Measurements from ENCODE around the gene SH3GLB2. TPM values are rescaled to one million over a fixed set of nuclear protein-coding genes. Genes with fewer than 3 reads are reported as not detected.

SH3GLB2 gene
- total RNA-seq, 1 experiment from 2014 or later: 52.7 TPM

GRCh38 chr9:129001504-129002325 lies 26.4 kb downstream of the SH3GLB2 start:
- CTCF ChIA-PET: no interaction called here
- peaks cover 80% of the 10 kb centered on the region for H3K36me3 ChIP-seq (ENCODE audit: insufficient read depth, low read length, poor library complexity, severe bottlenecking)
- no peaks in the 10 kb centered on the region for H3K4me1 ChIP-seq (ENCODE audit: insufficient read depth, low read length, poor library complexity, severe bottlenecking)
- H3K27ac ChIP-seq (ENCODE audit: low read depth, low read length, poor library complexity, severe bottlenecking): no peak overlapping the region
- TF ChIP-seq, protein P1, sequence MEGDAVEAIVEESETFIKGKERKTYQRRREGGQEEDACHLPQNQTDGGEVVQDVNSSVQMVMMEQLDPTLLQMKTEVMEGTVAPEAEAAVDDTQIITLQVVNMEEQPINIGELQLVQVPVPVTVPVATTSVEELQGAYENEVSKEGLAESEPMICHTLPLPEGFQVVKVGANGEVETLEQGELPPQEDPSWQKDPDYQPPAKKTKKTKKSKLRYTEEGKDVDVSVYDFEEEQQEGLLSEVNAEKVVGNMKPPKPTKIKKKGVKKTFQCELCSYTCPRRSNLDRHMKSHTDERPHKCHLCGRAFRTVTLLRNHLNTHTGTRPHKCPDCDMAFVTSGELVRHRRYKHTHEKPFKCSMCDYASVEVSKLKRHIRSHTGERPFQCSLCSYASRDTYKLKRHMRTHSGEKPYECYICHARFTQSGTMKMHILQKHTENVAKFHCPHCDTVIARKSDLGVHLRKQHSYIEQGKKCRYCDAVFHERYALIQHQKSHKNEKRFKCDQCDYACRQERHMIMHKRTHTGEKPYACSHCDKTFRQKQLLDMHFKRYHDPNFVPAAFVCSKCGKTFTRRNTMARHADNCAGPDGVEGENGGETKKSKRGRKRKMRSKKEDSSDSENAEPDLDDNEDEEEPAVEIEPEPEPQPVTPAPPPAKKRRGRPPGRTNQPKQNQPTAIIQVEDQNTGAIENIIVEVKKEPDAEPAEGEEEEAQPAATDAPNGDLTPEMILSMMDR (conservative IDR thresholded peaks at IDR 0.05; ENCODE audit: low read depth, low read length): no peak
- no peak for TF ChIP-seq EZH2 (IDR thresholded peaks at IDR 0.05; ENCODE audit: borderline replicate concordance, low read depth, low read length, poor library complexity, severe bottlenecking)
- POLR2A ChIA-PET (ENCODE audit: low non-redundant PET): no interaction called here
- no peaks in the 10 kb centered on the region for H3K9me3 ChIP-seq (ENCODE audit: low read depth, low read length, poor library complexity, severe bottlenecking)
- intact Hi-C loops (cut with micrococcal nuclease; ENCODE audit: unreplicated experiment): no loop called here
- DNase-seq (ENCODE audit: low spot score): no peak
- no peak overlapping the region for H3K4me3 ChIP-seq (ENCODE audit: low read depth, low read length, poor library complexity, severe bottlenecking)
- BruUV-seq (replicated peaks): no TSS peak
- H3K27me3 ChIP-seq (replicated peaks; ENCODE audit: insufficient read depth, low read depth, low read length, poor library complexity): no peaks in the 10 kb centered on the region

GRCh38 chr9:128999581-129000206 lies 28.4 kb downstream of the SH3GLB2 start:
- ChIA-PET POLR2A (ENCODE audit: low non-redundant PET) (no interaction called here), CTCF (no interaction called here)
- intact Hi-C loops (cut with micrococcal nuclease; ENCODE audit: unreplicated experiment): no loop called here
- no peaks in the 10 kb centered on the region for H3K27me3 ChIP-seq (replicated peaks; ENCODE audit: insufficient read depth, low read depth, low read length, poor library complexity)
- no peaks in the 10 kb centered on the region for H3K4me1 ChIP-seq (ENCODE audit: insufficient read depth, low read length, poor library complexity, severe bottlenecking)
- H3K4me3 ChIP-seq (ENCODE audit: low read depth, low read length, poor library complexity, severe bottlenecking): no peak overlapping the region
- DNase-seq (ENCODE audit: low spot score): no peak
- H3K27ac ChIP-seq (ENCODE audit: low read depth, low read length, poor library complexity, severe bottlenecking): peak overlapping the region; percentile 29
- no TSS peak for BruUV-seq (replicated peaks)
- no peaks in the 10 kb centered on the region for H3K9me3 ChIP-seq (ENCODE audit: low read depth, low read length, poor library complexity, severe bottlenecking)
- peaks cover 84% of the 10 kb centered on the region for H3K36me3 ChIP-seq (ENCODE audit: insufficient read depth, low read length, poor library complexity, severe bottlenecking)
- no peak for TF ChIP-seq EZH2 (IDR thresholded peaks at IDR 0.05; ENCODE audit: borderline replicate concordance, low read depth, low read length, poor library complexity, severe bottlenecking)
- TF ChIP-seq, protein P1 (conservative IDR thresholded peaks at IDR 0.05; ENCODE audit: low read depth, low read length): no peak

- peaks cover 96% of the 10 kb centered on the region for H3K36me3 ChIP-seq (ENCODE audit: insufficient read depth, low read length, poor library complexity, severe bottlenecking)
- TF ChIP-seq EZH2 (IDR thresholded peaks at IDR 0.05; ENCODE audit: borderline replicate concordance, low read depth, low read length, poor library complexity, severe bottlenecking): no peak
- TF ChIP-seq, protein P1 (conservative IDR thresholded peaks at IDR 0.05; ENCODE audit: low read depth, low read length): no peak
- ChIA-PET CTCF (no interaction called here), POLR2A (ENCODE audit: low non-redundant PET) (no interaction called here)
- H3K4me3 ChIP-seq (ENCODE audit: low read depth, low read length, poor library complexity, severe bottlenecking): no peak overlapping the region
- no TSS peak for BruUV-seq (replicated peaks)
- H3K9me3 ChIP-seq (ENCODE audit: low read depth, low read length, poor library complexity, severe bottlenecking): no peaks in the 10 kb centered on the region
- no peaks in the 10 kb centered on the region for H3K4me1 ChIP-seq (ENCODE audit: insufficient read depth, low read length, poor library complexity, severe bottlenecking)
- no peak overlapping the region for H3K27ac ChIP-seq (ENCODE audit: low read depth, low read length, poor library complexity, severe bottlenecking)
- no peak for DNase-seq (ENCODE audit: low spot score)
- no peaks in the 10 kb centered on the region for H3K27me3 ChIP-seq (replicated peaks; ENCODE audit: insufficient read depth, low read depth, low read length, poor library complexity)
- intact Hi-C loops (cut with micrococcal nuclease; ENCODE audit: unreplicated experiment): no loop called here
Measured at GRCh38 chr9:128998462-128998861, 29.7 kb downstream of the SH3GLB2 start.
